T47D (cell line): Measurements from ENCODE around the gene LTK.

ENCODE experiments used
- DNase-seq, 2 experiments: peaks; one replicate each; pipeline versions ENCODE4 v3.0.0 to v3.0.0-alpha.2; 2011 to 2012; ENCODE audit warnings: low read depth in 1 of 2, low spot score in 1 of 2
- JUND ChIP-seq: IDR thresholded peaks from 2 replicates; pipeline ENCODE4 v1.6.1; 2012; ENCODE audit warnings: low read depth
- in situ Hi-C: cut with HindIII; loops from 2 replicates; pipeline ENCODE4 v1.10.0; 2016; ENCODE audit warnings: low sequenced_read_pairs, low pct_unique_long_range_greater_than_20kb

LTK gene

DNA sequence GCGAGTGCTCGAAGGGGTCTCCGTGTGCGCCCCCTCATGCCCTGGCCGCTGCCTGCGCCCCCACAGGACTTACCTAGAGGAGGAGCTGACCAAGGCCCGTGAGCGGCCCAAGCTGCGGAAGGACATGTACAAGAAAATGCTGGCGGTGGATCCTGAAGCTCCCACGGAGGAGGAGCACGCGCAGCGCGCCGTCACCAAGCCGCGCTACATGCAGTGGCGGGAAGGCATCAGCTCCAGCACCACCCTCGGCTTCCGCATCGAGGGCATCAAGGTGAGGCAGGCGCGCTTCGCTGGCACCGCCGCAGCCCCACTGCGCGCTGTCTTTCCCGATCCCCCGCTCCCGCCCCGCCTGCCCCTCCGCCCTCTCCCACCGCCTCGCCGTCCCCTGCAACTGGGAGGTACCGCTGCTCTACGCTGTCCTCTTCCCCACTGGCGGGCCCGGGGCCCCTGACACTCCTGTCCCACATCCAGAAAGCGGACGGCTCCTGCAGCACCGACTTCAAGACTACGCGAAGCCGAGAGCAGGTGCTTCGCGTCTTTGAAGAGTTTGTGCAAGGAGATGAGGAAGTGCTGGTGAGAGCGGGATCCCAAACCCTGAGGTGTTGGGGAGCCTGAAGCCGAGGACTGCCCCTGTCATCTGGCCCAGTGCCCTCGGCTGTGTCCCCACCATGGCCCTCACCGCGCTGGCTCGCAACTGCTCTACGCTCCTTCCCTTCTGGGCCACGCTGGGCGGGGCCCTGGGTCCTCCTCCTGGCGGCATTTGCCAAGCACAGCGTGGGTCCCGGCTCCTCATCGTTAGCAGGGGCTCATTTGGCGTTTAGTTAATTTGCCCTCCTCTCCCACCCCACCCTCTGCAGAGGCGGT is 11.5 kb downstream of the LTK start:
- in situ Hi-C loops, result no loop called here
- TF ChIP-seq JUND, result no peak
- DNase-seq, result no peak

DNA sequence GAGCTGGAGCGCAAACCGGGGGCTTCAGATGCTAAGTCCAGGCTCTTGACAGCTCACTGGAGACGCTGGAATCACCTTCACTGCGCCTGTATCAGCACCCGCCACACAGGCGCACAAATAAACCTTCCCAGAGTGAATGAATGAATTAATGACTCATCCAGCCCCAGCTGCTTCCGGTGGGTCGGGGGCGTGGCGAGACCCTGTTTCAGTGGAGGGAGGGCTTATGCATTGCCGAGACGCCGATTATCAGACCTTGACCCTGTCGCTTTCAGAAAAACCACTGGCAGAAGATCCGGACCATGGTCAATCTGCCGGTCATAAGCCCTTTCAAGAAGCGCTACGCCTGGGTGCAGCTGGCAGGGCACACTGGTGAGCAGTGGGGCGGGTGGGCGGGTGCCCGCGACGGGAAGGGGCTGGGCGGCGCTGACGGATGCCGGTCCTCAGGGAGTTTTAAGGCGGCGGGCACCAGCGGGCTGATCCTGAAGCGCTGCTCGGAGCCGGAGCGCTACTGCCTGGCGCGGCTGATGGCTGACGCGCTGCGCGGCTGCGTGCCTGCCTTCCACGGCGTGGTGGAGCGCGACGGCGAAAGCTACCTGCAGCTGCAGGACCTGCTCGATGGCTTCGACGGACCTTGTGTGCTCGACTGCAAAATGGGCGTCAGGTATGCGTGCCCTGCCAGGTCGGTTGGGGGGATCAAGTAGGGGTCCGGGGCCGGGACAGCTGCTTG is 12.3 kb downstream of the LTK start:
- TF ChIP-seq JUND, result no peak
- no peak for DNase-seq
- in situ Hi-C loops, result no loop called here

DNA sequence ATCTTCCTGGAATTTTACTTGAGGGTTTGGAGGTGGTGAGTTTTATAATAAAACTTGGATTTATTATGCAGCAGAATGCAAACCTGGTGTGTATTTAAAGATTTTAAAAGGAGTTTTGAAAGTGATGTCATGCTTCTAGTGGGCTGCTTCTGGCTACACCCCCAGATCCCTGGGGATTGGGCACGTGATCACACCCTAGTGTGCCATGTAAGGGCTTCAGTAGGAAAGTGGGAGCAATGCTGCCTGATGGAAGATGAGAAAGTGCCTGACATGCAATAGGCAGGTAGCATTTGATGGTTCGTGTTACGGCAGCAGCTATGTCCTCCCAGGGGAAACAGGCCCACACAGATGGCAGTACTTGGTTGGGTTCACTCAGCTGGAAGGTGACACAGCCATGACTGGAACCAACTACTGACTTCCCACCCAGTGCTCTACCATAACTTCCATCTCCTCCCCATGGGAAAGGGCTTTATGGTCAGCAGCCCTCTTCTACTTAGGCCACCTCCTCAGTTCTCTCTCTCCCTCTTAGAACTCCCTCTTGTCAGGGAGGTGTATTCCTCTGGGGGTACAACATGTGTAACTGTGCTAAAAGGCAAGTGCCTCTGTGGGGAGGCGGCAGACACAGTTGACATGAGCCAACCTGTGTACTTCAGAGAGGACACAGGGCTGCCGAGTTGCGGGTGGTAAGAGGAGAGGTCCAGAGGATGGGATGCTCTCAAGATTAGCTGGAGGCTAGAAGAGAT is 14.3 kb downstream of the LTK start:
- in situ Hi-C loops, result no loop called here
- no peak for TF ChIP-seq JUND

DNA sequence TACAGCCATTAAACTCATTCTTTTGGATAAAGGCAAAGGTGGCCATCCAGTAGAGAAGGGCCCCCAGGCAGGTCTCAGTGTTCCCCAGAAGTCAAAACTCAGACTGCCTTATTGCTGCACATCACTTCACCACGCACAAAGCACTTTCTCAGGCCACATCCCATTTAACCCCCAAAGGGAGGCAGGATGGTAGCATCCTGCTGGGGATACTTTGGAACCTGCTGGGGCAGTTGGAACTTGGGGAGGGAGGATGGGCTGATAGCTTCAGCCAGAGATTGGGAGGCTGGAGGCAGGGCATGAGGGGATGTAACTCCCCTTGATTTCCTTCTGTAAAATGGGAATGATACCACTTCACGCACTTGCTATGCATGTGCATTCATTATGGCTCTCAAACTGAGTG is 15.0 kb downstream of the LTK start:
- in situ Hi-C loops, result no loop called here
- no peak for TF ChIP-seq JUND
- DNase-seq, result no peak

More for the DNA sequence above, 14.3 kb downstream of the LTK start:
- peak in 1 of 2 experiments; percentile 53 for DNase-seq

DNA sequence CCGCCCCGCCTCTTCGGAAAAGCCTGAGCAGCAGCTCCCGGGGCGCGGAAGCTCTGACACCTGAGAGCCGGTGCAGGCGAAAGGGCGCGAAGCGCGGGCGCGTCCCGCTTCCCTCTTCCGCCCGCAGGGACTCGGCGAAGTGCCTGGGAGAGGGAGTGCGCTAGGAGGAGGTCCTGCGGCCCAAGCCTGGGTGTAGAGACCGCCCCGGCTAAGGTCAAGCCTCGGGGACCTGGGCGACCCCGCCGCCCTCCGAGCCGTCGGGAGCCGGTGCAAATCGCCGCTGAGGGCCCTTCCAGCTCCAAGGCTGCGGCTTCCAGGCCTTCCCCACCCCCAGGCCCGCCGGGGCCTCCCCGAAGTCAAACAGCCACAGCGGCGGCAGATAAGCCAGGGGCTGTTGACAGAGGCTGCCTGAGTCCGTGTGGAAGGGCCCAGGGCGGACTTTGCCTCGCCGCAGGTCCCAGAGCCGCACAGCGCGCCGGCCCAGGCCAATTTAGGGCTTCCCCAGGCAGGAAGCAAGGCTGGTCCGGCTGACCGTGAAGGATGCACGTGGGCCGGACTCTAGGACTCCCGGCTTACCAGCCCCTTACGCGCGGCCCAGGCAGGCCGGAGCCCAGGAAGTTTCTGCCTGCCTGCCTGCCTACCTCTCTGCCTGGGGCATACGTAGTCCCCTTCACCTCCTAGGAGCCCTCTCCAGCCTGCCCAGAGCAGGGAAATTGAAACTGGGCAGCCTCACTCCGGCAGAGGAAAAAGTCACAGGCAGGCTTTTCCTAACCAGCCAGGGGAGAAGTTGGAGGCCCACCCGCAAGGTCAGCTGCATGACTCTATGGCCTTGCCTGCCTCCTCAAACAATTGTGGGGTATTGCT is 17.7 kb downstream of the LTK start:
- TF ChIP-seq JUND, result no peak
- DNase-seq, result no peak
- in situ Hi-C loops, result no loop called here

DNA sequence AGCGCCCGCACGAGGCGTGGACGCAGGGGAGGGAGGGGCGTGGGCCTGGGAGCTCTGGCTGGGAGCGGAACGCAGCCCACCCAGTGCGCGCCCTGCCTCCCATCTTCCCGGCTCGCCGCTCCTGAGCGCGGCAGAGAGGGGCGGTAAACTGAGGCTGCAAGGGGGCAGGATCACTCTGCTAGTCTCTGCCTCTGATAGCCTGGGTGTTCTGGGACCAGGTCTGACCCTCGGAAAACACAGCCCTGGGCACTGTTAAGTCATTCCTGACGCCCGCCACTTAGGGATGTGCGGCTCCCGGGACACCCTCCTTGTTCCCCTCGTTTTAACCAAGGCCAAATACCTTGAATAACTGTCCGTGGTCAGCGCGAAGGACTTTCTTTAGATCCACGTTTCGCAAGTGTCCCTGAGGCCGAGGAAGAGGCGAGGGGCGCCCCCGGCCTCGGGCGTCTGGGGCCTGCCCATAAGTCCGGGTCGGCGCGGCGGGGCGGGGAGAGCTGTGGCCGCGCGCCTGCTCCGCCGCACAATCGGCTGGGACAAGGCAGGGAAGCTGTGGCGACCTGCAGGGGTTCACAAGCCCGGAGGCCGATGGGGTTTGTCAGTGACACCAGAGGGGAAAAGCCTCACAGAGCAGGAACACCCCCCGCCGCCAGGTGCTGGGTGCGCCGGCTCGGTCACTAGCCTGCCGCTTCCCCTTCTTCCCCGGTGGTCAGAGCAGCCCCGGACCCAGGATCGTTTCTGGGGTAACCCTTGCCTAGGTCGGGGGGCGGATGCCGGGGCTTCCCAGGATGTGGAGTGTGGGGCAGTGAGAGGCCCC is 18.5 kb downstream of the LTK start:
- TF ChIP-seq JUND, result no peak
- in situ Hi-C loops, result no loop called here
- DNase-seq, result no peak

DNA sequence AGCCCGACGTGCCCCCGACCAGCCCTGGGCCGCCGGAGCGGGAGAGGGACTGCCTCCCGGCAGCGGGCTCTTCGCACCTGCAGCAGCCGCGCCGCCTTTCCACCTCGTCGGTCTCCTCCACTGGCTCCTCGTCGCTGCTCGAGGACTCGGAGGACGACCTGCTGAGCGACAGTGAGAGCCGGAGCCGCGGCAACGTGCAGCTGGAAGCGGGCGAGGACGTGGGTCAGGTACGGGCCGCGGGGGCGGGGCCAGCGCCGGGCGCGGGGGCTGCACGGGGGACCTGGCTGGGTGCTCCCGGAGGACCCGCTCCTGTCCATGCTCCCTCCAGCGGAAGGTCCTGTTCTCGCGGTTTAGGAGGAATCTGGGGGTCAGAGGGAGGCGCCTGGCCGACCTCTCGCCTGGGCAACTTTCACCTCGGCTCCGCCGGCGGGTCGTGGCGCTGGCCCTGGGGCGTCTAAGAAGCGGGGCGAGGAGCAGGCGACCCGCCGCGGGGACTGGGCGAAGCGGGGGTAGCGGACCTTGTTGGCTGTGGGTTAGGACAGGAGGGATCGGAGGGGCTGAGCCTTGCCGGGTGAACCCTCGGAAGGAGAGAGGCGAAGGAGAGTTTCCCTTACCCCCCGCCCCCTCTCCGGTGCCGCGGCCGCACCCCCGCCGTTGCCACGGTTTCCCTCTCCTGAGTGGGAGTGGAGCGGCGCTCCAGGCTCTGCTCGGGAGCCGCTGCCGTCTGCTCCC is 19.3 kb downstream of the LTK start:
- in situ Hi-C loops, result no loop called here
- no peak for TF ChIP-seq JUND
- peak; percentile 49 to 52 for DNase-seq

DNA sequence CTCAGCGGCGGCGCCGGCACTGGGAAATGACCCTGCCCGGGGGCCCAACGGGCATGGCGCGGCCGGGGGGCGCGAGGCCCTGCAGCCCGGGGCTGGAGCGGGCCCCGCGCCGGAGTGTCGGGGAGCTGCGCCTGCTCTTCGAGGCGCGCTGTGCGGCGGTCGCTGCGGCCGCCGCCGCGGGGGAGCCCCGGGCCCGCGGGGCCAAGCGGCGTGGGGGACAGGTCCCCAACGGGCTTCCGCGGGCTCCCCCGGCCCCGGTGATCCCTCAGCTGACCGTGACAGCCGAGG is 19.8 kb downstream of the LTK start:
- in situ Hi-C loops, result no loop called here
- TF ChIP-seq JUND, result no peak

DNA sequence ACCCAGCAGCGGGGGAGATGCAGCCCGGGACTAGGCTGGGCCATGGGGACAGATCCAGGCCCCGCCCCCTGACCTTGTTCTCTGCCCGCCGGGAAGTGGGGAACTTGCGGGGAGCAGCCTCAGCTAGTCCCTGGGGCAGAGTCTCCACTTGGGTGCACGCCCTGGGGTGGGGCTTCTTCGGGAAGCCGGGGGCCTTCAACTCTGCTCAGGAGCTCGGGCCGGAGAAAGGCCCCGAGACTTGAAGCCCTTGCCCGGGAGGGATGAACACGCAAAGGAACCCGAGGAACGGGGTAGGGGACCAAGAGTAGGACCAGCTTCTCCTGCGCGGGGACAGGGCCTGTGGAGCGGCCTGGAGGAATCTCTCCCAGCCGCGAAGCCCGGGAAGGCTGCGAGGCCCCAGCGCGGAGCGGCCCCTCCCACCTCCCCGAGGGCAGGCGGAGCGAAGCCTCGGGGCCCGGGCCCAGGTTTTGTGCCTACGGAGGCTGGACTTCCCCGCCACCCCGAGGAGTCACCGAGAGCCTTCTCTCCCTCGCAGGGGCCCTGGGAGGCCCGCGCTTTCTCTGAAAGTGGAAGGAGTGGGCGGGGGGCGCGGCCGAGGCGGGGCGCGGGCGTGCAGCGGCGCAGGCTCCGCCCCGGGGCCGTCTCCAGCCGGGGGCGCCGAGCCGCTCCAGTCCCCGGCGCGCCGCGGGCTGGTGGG is 20.3 kb downstream of the LTK start, which contains the start of gene ITPKA:
Gene ITPKA (plus strand): TSS at position 670 of the 697 bp plus-strand sequence. CDS start 54 bp downstream, outside the sequence.
- TF ChIP-seq JUND, result no peak
- in situ Hi-C loops, result no loop called here
- peak; percentile 59 to 81 for DNase-seq

More for the DNA sequence above, 19.8 kb downstream of the LTK start:
- DNase-seq, result no peak

DNA sequence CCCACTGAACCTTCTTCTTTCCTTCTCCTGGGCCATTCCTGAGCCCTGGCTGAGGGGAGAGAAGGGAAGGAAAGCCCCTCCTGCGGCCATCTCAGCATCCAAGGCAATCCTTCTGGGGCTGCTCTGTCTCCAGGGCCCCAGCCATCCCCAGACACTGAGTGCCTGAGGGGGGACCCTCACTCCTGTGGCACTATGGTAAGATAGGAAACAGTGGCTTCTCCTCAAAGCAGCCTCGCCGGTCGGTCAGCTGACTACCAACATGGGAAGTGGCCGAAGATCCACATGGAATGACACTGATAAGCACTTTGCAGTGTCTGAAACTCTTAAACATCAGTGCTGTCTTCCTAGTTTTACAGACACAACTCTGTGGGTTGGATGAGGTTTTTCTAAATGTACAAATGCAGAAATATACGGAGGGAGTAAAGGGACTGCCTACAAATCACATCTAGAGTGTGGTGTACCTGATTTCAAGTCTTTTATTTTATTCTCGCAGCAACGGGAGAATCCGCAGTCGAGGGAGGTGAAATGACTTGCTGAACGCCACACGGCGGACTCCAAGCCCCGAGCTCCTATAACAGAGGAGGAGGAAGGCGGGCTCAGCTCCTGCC is 20.9 kb downstream of the LTK start:
- no peak for DNase-seq
- no peak for TF ChIP-seq JUND
- in situ Hi-C loops, result no loop called here
